ENCODE data around the gene COBLL1. TPM values are rescaled to one million over a fixed set of nuclear protein-coding genes. Genes with fewer than 3 reads are reported as not detected.
A peak's percentile ranks its signal among the peaks of the same experiment; 100 is the strongest.

Gene COBLL1
- total RNA-seq, 1 experiment from 2014 or later: 16.2 TPM

- Histone ChIP-seq H3K27me3 (no peaks in the 10 kb centered on the region), H3K27ac (no peak overlapping the region), H3K4me3 (no peak overlapping the region), H3K9me3 (replicated peaks) (no peaks in the 10 kb centered on the region), H3K36me3 (peaks cover 2% of the 10 kb centered on the region; the same call in 1 of the 2 replicates), H3K4me1 (no peaks in the 10 kb centered on the region)
- no peak for DNase-seq
These were observed 49.1 kb downstream of the COBLL1 start for GRCh38 chr2:164792316-164793170.

- Histone ChIP-seq H3K36me3 (peaks cover 2% of the 10 kb centered on the region; the same call in 1 of the 2 replicates), H3K4me3 (no peak overlapping the region), H3K9me3 (replicated peaks) (no peaks in the 10 kb centered on the region), H3K27me3 (no peaks in the 10 kb centered on the region), H3K27ac (no peak overlapping the region), H3K4me1 (no peaks in the 10 kb centered on the region)
- no peak for DNase-seq
These were observed 51.7 kb downstream of the COBLL1 start for GRCh38 chr2:164789968-164790367.

- no peaks in the 10 kb centered on the region for H3K9me3 ChIP-seq (replicated peaks)
- no peak overlapping the region for H3K4me3 ChIP-seq
- H3K27me3 ChIP-seq: no peaks in the 10 kb centered on the region
- no peak for DNase-seq
- H3K4me1 ChIP-seq: no peaks in the 10 kb centered on the region
- H3K27ac ChIP-seq: no peak overlapping the region
- no peaks in the 10 kb centered on the region for H3K36me3 ChIP-seq
These were observed 54.8 kb downstream of the COBLL1 start for GRCh38 chr2:164786787-164787186.

- Histone ChIP-seq H3K4me3 (no peak overlapping the region), H3K27ac (no peak overlapping the region), H3K27me3 (no peaks in the 10 kb centered on the region), H3K4me1 (no peaks in the 10 kb centered on the region), H3K9me3 (replicated peaks) (no peaks in the 10 kb centered on the region), H3K36me3 (no peaks in the 10 kb centered on the region)
- no peak for DNase-seq
These were observed 56.2 kb downstream of the COBLL1 start for GRCh38 chr2:164785457-164785856.

- DNase-seq: no peak
- H3K27ac ChIP-seq: no peak overlapping the region
- no peaks in the 10 kb centered on the region for H3K27me3 ChIP-seq
These were observed 57.2 kb downstream of the COBLL1 start for GRCh38 chr2:164784376-164784775.

GRCh38 chr2:164782323-164782722, 59.3 kb downstream of the COBLL1 start:
- H3K4me3 ChIP-seq: no peak overlapping the region
- no peak for DNase-seq
- H3K9me3 ChIP-seq (replicated peaks): no peaks in the 10 kb centered on the region

More at GRCh38 chr2:164784376-164784775, 57.2 kb downstream of the COBLL1 start:
- Histone ChIP-seq H3K36me3 (no peaks in the 10 kb centered on the region), H3K9me3 (replicated peaks) (no peaks in the 10 kb centered on the region), H3K4me3 (no peak overlapping the region), H3K4me1 (no peaks in the 10 kb centered on the region)

GRCh38 chr2:164781394-164781793, 60.2 kb downstream of the COBLL1 start:
- no peaks in the 10 kb centered on the region for H3K4me1 ChIP-seq
- H3K4me3 ChIP-seq: no peak overlapping the region
- H3K9me3 ChIP-seq (replicated peaks): no peaks in the 10 kb centered on the region
- H3K36me3 ChIP-seq: no peaks in the 10 kb centered on the region
- DNase-seq: no peak
- no peak overlapping the region for H3K27ac ChIP-seq
- H3K27me3 ChIP-seq: no peaks in the 10 kb centered on the region

More at GRCh38 chr2:164782323-164782722, 59.3 kb downstream of the COBLL1 start:
- H3K36me3 ChIP-seq: no peaks in the 10 kb centered on the region
- no peaks in the 10 kb centered on the region for H3K4me1 ChIP-seq
- H3K27me3 ChIP-seq: no peaks in the 10 kb centered on the region
- H3K27ac ChIP-seq: no peak overlapping the region

GRCh38 chr2:164780611-164781178, 60.9 kb downstream of the COBLL1 start:
- Histone ChIP-seq H3K9me3 (replicated peaks) (no peaks in the 10 kb centered on the region), H3K4me1 (no peaks in the 10 kb centered on the region), H3K36me3 (no peaks in the 10 kb centered on the region), H3K27ac (no peak overlapping the region), H3K27me3 (no peaks in the 10 kb centered on the region), H3K4me3 (no peak overlapping the region)
- DNase-seq: no peak

- Histone ChIP-seq H3K9me3 (replicated peaks) (no peaks in the 10 kb centered on the region), H3K36me3 (no peaks in the 10 kb centered on the region), H3K27ac (no peak overlapping the region), H3K27me3 (no peaks in the 10 kb centered on the region), H3K4me1 (no peaks in the 10 kb centered on the region), H3K4me3 (no peak overlapping the region)
- no peak for DNase-seq
These were observed 62.1 kb downstream of the COBLL1 start for GRCh38 chr2:164779383-164780057.

- Histone ChIP-seq H3K4me1 (no peaks in the 10 kb centered on the region), H3K27ac (no peak overlapping the region), H3K27me3 (no peaks in the 10 kb centered on the region), H3K9me3 (replicated peaks) (no peaks in the 10 kb centered on the region), H3K36me3 (no peaks in the 10 kb centered on the region), H3K4me3 (no peak overlapping the region)
- DNase-seq: no peak
These were observed 62.9 kb downstream of the COBLL1 start for GRCh38 chr2:164778723-164779122.

- Histone ChIP-seq H3K36me3 (no peaks in the 10 kb centered on the region), H3K4me1 (no peaks in the 10 kb centered on the region), H3K27me3 (no peaks in the 10 kb centered on the region), H3K9me3 (replicated peaks) (no peaks in the 10 kb centered on the region), H3K27ac (no peak overlapping the region), H3K4me3 (no peak overlapping the region)
- no peak for DNase-seq
These were observed 63.7 kb downstream of the COBLL1 start for GRCh38 chr2:164777847-164778461.

- Histone ChIP-seq H3K27ac (no peak overlapping the region), H3K27me3 (no peaks in the 10 kb centered on the region), H3K36me3 (no peaks in the 10 kb centered on the region), H3K9me3 (replicated peaks) (no peaks in the 10 kb centered on the region), H3K4me3 (no peak overlapping the region), H3K4me1 (peaks cover 8% of the 10 kb centered on the region; the same call in 1 of the 2 replicates)
- no peak for DNase-seq
These were observed 68.0 kb downstream of the COBLL1 start for GRCh38 chr2:164773635-164774034.

GRCh38 chr2:164773091-164773490, 68.5 kb downstream of the COBLL1 start:
- Histone ChIP-seq H3K27ac (no peak overlapping the region), H3K36me3 (no peaks in the 10 kb centered on the region), H3K4me1 (peaks cover 8% of the 10 kb centered on the region; the same call in 1 of the 2 replicates), H3K27me3 (no peaks in the 10 kb centered on the region), H3K4me3 (no peak overlapping the region), H3K9me3 (replicated peaks) (no peaks in the 10 kb centered on the region)
- DNase-seq: no peak

GRCh38 chr2:164771897-164772296, 69.7 kb downstream of the COBLL1 start:
- Histone ChIP-seq H3K9me3 (replicated peaks) (no peaks in the 10 kb centered on the region), H3K4me1 (peaks cover 8% of the 10 kb centered on the region; the same call in 1 of the 2 replicates), H3K27ac (no peak overlapping the region), H3K27me3 (no peaks in the 10 kb centered on the region), H3K4me3 (no peak overlapping the region), H3K36me3 (no peaks in the 10 kb centered on the region)
- peak in 1 of 2 experiments; percentile 28 for DNase-seq
